Mesenchymal stem cell (in vitro differentiated cells and primary cell): ENCODE measurements around the gene ADAMTSL3.
"Not testable (repeated sequence)": the region's sequence is repeated elsewhere in the genome, so short reads cannot be mapped to it uniquely, and the experiment has no call there.

ENCODE experiments used
- DNase-seq: peaks from one replicate; pipeline ENCODE4 v3.0.0-alpha.2; 2013
- H2AFZ ChIP-seq: one replicate; pipeline ENCODE4 v1.6.1; 2013; ENCODE audit warnings: low read depth, mild to moderate bottlenecking, control low read depth, inconsistent platforms, low read length, moderate library complexity
- H2AK5ac ChIP-seq: 2 replicates; pipeline ENCODE4 v1.6.1; 2013; ENCODE audit warnings: low read length, moderate library complexity, mild to moderate bottlenecking, inconsistent platforms; ENCODE audit not compliant: severe bottlenecking
- H2BK120ac ChIP-seq: one replicate; pipeline ENCODE4 v1.6.1; 2013; ENCODE audit warnings: low read depth, mild to moderate bottlenecking, inconsistent platforms, low read length, moderate library complexity
- H2BK12ac ChIP-seq, 2 experiments: one replicate each; pipeline ENCODE4 v1.6.1; 2013; ENCODE audit warnings: inconsistent platforms in 2 of 2, low read length in 2 of 2, mild to moderate bottlenecking in 2 of 2, moderate library complexity in 2 of 2, control low read depth in 1 of 2
- H2BK15ac ChIP-seq: one replicate; pipeline ENCODE4 v1.6.1; 2013; ENCODE audit warnings: mild to moderate bottlenecking, low read depth, inconsistent platforms; ENCODE audit not compliant: poor library complexity, severe bottlenecking
- H2BK5ac ChIP-seq: 2 replicates; pipeline ENCODE4 v1.6.1; 2013; ENCODE audit warnings: low read depth, mild to moderate bottlenecking, low read length, control low read depth, inconsistent platforms; ENCODE audit not compliant: poor library complexity, severe bottlenecking
- H3K14ac ChIP-seq, 2 experiments: one replicate each; pipeline ENCODE4 v1.6.1; 2013; ENCODE audit warnings: inconsistent platforms in 2 of 2, low read length in 2 of 2, control low read depth in 1 of 2, mild to moderate bottlenecking in 1 of 2, moderate library complexity in 1 of 2
- H3K18ac ChIP-seq, 2 experiments: one replicate each; pipeline ENCODE4 v1.6.1; 2013; ENCODE audit warnings: inconsistent platforms in 2 of 2, low read length in 2 of 2, control low read depth in 1 of 2, low read depth in 1 of 2, mild to moderate bottlenecking in 1 of 2
- H3K23ac ChIP-seq, 2 experiments: one replicate each; pipeline ENCODE4 v1.6.1; 2013; ENCODE audit warnings: inconsistent platforms in 2 of 2, low read length in 2 of 2, mild to moderate bottlenecking in 2 of 2, moderate library complexity in 2 of 2, control low read depth in 1 of 2
- H3K27ac ChIP-seq: 2 replicates; pipeline ENCODE4 v1.5.1; 2013; ENCODE audit warnings: mild to moderate bottlenecking, moderate library complexity, low read length, control low read depth, inconsistent platforms; ENCODE audit not compliant: poor library complexity, severe bottlenecking
- H3K27me3 ChIP-seq, 2 experiments: 2 replicates each; pipeline versions ENCODE4 v1.6.1 to v1.7.0; 2013; ENCODE audit warnings: low read length in 2 of 2, mild to moderate bottlenecking in 2 of 2, moderate library complexity in 2 of 2, control low read depth in 1 of 2, inconsistent platforms in 1 of 2; ENCODE audit not compliant: control insufficient read depth in 1 of 2, insufficient read depth in 1 of 2
- H3K36me3 ChIP-seq, 2 experiments: 2 replicates each; pipeline versions ENCODE4 v1.6.1 to v1.7.0; 2013; ENCODE audit warnings: low read length in 2 of 2, control low read depth in 1 of 2, inconsistent platforms in 1 of 2, low read depth in 1 of 2, mild to moderate bottlenecking in 1 of 2; ENCODE audit not compliant: insufficient read depth in 2 of 2, control insufficient read depth in 1 of 2
- H3K4ac ChIP-seq, 2 experiments: one replicate each; pipeline ENCODE4 v1.6.1; 2013; ENCODE audit warnings: inconsistent platforms in 2 of 2, low read length in 2 of 2, mild to moderate bottlenecking in 2 of 2, moderate library complexity in 2 of 2, control low read depth in 1 of 2, low read depth in 1 of 2
- H3K4me1 ChIP-seq: 2 replicates; pipeline ENCODE4 v1.6.1; 2013; ENCODE audit warnings: low read depth, low read length, control low read depth; ENCODE audit not compliant: control insufficient read depth, insufficient read depth
- H3K4me2 ChIP-seq: 2 replicates; pipeline ENCODE4 v1.6.1; 2013; ENCODE audit warnings: low read length, mild to moderate bottlenecking, inconsistent platforms; ENCODE audit not compliant: poor library complexity, severe bottlenecking
- H3K4me3 ChIP-seq, 2 experiments: 2 replicates each; pipeline versions ENCODE4 v1.5.1 to v1.7.0; 2013; ENCODE audit warnings: low read length in 2 of 2, mild to moderate bottlenecking in 2 of 2, control low read depth in 1 of 2, low read depth in 1 of 2; ENCODE audit not compliant: insufficient read depth in 1 of 2
- H3K79me1 ChIP-seq: replicated peaks from 2 replicates; pipeline ENCODE4 v1.6.1; 2013; ENCODE audit warnings: mild to moderate bottlenecking, control low read depth, low read length, inconsistent platforms; ENCODE audit not compliant: poor library complexity, severe bottlenecking
- H3K9ac ChIP-seq: 2 replicates; pipeline ENCODE4 v1.7.0; 2013; ENCODE audit warnings: mild to moderate bottlenecking, low read length, moderate library complexity
- H3K9me3 ChIP-seq: 2 replicates; pipeline ENCODE4 v1.7.0; 2013; ENCODE audit warnings: mild to moderate bottlenecking, low read length; ENCODE audit not compliant: control insufficient read depth
- H4K8ac ChIP-seq: one replicate; pipeline ENCODE4 v1.6.1; 2013; ENCODE audit warnings: inconsistent platforms, mild to moderate bottlenecking, low read length, moderate library complexity
- H4K91ac ChIP-seq: one replicate; pipeline ENCODE4 v1.6.1; 2013; ENCODE audit warnings: mild to moderate bottlenecking, low read length, inconsistent platforms
- WGBS: methylation state at CpG from one replicate; pipeline ENCODE4 v1.1.7; 2013; ENCODE audit warnings: mixed read lengths; 5-methylcytosine and 5-hydroxymethylcytosine counted together

Gene ADAMTSL3

GRCh38 chr15:84080778-84081084 is 426.8 kb downstream of the ADAMTSL3 start:
- H3K27ac ChIP-seq, H3K79me1 ChIP-seq, H3K36me3 ChIP-seq, H2AFZ ChIP-seq, H3K14ac ChIP-seq, H3K4ac ChIP-seq, H4K8ac ChIP-seq, H2AK5ac ChIP-seq, H3K23ac ChIP-seq, H4K91ac ChIP-seq, H2BK12ac ChIP-seq, H3K9me3 ChIP-seq, H3K18ac ChIP-seq, H2BK15ac ChIP-seq, H2BK120ac ChIP-seq, H2BK5ac ChIP-seq, H3K4me1 ChIP-seq: not testable (repeated sequence)
- Histone ChIP-seq H3K4me2 (peak overlapping the region; percentile 7), H3K27me3 (peaks cover 9 to 11% of the 10 kb centered on the region in 2 experiments), H3K9ac (peak overlapping the region; percentile 54), H3K4me3 (peak overlapping the region in 1 of 2 experiments; percentile 75)
- DNase-seq, result peak; percentile 54
- 1% methylated on average over 7 of the region's 9 CpGs for WGBS

GRCh38 chr15:84081391-84082168 is 427.7 kb downstream of the ADAMTSL3 start:
- peaks cover 9 to 11% of the 10 kb centered on the region in 2 experiments for H3K27me3 ChIP-seq
- H3K27ac ChIP-seq, result no peak overlapping the region
- no peak overlapping the region for H2AFZ ChIP-seq
- H3K4me1 ChIP-seq, result peaks cover 10% of the 10 kb centered on the region
- no peak overlapping the region for H2BK120ac ChIP-seq
- H4K8ac ChIP-seq, result no peak overlapping the region
- no peak overlapping the region for H3K4ac ChIP-seq
- H2BK5ac ChIP-seq, result no peak overlapping the region
- H3K9ac ChIP-seq, result no peak overlapping the region
- H3K4me3 ChIP-seq, result no peak overlapping the region
- 66% methylated on average over 13 of the region's 16 CpGs for WGBS
- H2AK5ac ChIP-seq, result no peak overlapping the region
- H3K23ac ChIP-seq, result no peak overlapping the region
- no peak overlapping the region for H4K91ac ChIP-seq
- no peak overlapping the region for H3K18ac ChIP-seq
- H3K79me1 ChIP-seq, result no peaks in the 10 kb centered on the region
- peak; percentile 4 for DNase-seq
- H3K9me3 ChIP-seq, result no peaks in the 10 kb centered on the region
- H2BK15ac ChIP-seq, result no peak overlapping the region
- H3K36me3 ChIP-seq, result no peaks in the 10 kb centered on the region
- no peak overlapping the region for H2BK12ac ChIP-seq
- H3K4me2 ChIP-seq, result no peak overlapping the region
- peak overlapping the region in 1 of 2 experiments; percentile 55 for H3K14ac ChIP-seq

- H3K4me3 ChIP-seq, result no peak overlapping the region
- no peaks in the 10 kb centered on the region for H3K36me3 ChIP-seq
- H3K79me1 ChIP-seq, result no peaks in the 10 kb centered on the region
- H2BK5ac ChIP-seq, result no peak overlapping the region
- no peak overlapping the region for H3K14ac ChIP-seq
- H3K9ac ChIP-seq, result no peak overlapping the region
- H3K27me3 ChIP-seq, result peaks cover 9 to 11% of the 10 kb centered on the region in 2 experiments
- no peak overlapping the region for H2BK12ac ChIP-seq
- H4K8ac ChIP-seq, result no peak overlapping the region
- WGBS, result 38% methylated on average over 1 of the region's 2 CpGs
- no peak for DNase-seq
- H3K18ac ChIP-seq, result no peak overlapping the region
- H3K27ac ChIP-seq, result no peak overlapping the region
- H2AK5ac ChIP-seq, result no peak overlapping the region
- no peak overlapping the region for H2BK15ac ChIP-seq
- H4K91ac ChIP-seq, result no peak overlapping the region
- no peak overlapping the region for H3K23ac ChIP-seq
- no peak overlapping the region for H3K4me2 ChIP-seq
- H2AFZ ChIP-seq, result no peak overlapping the region
- H3K9me3 ChIP-seq, result no peaks in the 10 kb centered on the region
- H3K4ac ChIP-seq, result no peak overlapping the region
- no peak overlapping the region for H2BK120ac ChIP-seq
- H3K4me1 ChIP-seq, result peaks cover 10% of the 10 kb centered on the region
Measured at GRCh38 chr15:84082739-84083138, 428.8 kb downstream of the ADAMTSL3 start.

- not testable (repeated sequence) for H2BK5ac ChIP-seq, H4K8ac ChIP-seq, DNase-seq, H3K79me1 ChIP-seq, H3K18ac ChIP-seq, H3K23ac ChIP-seq, H2AFZ ChIP-seq, H2BK12ac ChIP-seq, H3K27me3 ChIP-seq, H3K9ac ChIP-seq, H3K14ac ChIP-seq, H2BK15ac ChIP-seq, H3K27ac ChIP-seq, H3K4me1 ChIP-seq, H3K4ac ChIP-seq, H2AK5ac ChIP-seq, H4K91ac ChIP-seq, H3K36me3 ChIP-seq, H3K9me3 ChIP-seq, H2BK120ac ChIP-seq, H3K4me3 ChIP-seq, H3K4me2 ChIP-seq
- 93% methylated on average over 2 of the region's 3 CpGs for WGBS
Measured at GRCh38 chr15:84086071-84086470, 432.1 kb downstream of the ADAMTSL3 start.
